Measurements from ENCODE around the gene PCDHA9.
"Not testable (repeated sequence)": the region's sequence is repeated elsewhere in the genome, so short reads cannot be mapped to it uniquely, and the experiment has no call there.

The PCDHA9 gene

GRCh38 chr5:140821375-140822280 is 26.6 kb upstream of the PCDHA9 start, which contains the start of gene PCDHA5:
Gene PCDHA5 (plus strand): TSS chr5:140821613.
- H3K27ac ChIP-seq = no peak within 1 kb of the TSS
- TF ChIP-seq CTCF (conservative IDR thresholded peaks at IDR 0.05) = peak; percentile 72

GRCh38 chr5:140822281-140822629 is 25.9 kb upstream of the PCDHA9 start:
- peak; percentile 24; the same call in 1 of the 2 replicates for TF ChIP-seq CTCF (conservative IDR thresholded peaks at IDR 0.05)
- no peak overlapping the region for H3K27ac ChIP-seq

GRCh38 chr5:140822969-140823368 is 25.2 kb upstream of the PCDHA9 start:
- not testable (repeated sequence) for H3K27ac ChIP-seq

- no peak for TF ChIP-seq CTCF (conservative IDR thresholded peaks at IDR 0.05)
- no peak overlapping the region for H3K27ac ChIP-seq
Observed at GRCh38 chr5:140823475-140823874, 24.7 kb upstream of the PCDHA9 start.

GRCh38 chr5:140827704-140828361 is 20.3 kb upstream of the PCDHA9 start, which contains the start of gene PCDHA6:
Gene PCDHA6 (plus strand): TSS chr5:140827960. CDS start chr5:140828092, 132 bp downstream.
- H3K27ac ChIP-seq = no peak within 1 kb of the TSS
- peak; percentile 17; the same call in 1 of the 2 replicates for TF ChIP-seq CTCF (conservative IDR thresholded peaks at IDR 0.05)

GRCh38 chr5:140828362-140828737 is 19.8 kb upstream of the PCDHA9 start:
- no peak overlapping the region for H3K27ac ChIP-seq
- no peak for TF ChIP-seq CTCF (conservative IDR thresholded peaks at IDR 0.05)

- H3K27ac ChIP-seq = not testable (repeated sequence)
Observed at GRCh38 chr5:140829511-140830501, 18.4 kb upstream of the PCDHA9 start.

- no peak within 1 kb of the TSS for H3K27ac ChIP-seq
- 0 out of 2 replicates have a peak, but pooled peaks have one; percentile 24 for TF ChIP-seq CTCF (conservative IDR thresholded peaks at IDR 0.05)
Observed at GRCh38 chr5:140833993-140834392, 14.2 kb upstream of the PCDHA9 start, which contains the start of gene PCDHA7. Gene PCDHA7 (plus strand): TSS chr5:140834269. CDS start chr5:140834384, 115 bp downstream.

- H3K27ac ChIP-seq = not testable (repeated sequence)
Observed at GRCh38 chr5:140834439-140835008, 13.7 kb upstream of the PCDHA9 start.

Data from VCaP (cell line).